Cardiac septum (tissue), 1 donor: ENCODE results near the gene NARF. TPM values are rescaled to one million over a fixed set of nuclear protein-coding genes. Genes with fewer than 3 reads are reported as not detected.
"Not testable (repeated sequence)": the region's sequence is repeated elsewhere in the genome, so short reads cannot be mapped to it uniquely, and the experiment has no call there.

Source experiments
- DNase-seq: peaks from one replicate; pipeline ENCODE4 v3.0.0-alpha.2; 2020; ENCODE audit warnings: low spot score
- intact Hi-C: fragments of 100-400 bp; cut with DNase I; formaldehyde crosslinking; loops from one replicate; pipeline ENCODE4 v1.14.0; 2022
- total RNA-seq: library from RNA; stranded (reverse); fragmentation: NEBNext Ultra II Directional; extraction: Animal tissue kit (Norgen Biotek cat#: 25700); gene quantifications from one replicate; pipeline ENCODE4 v1.2.1, GENCODE V29; 2021
- donor health status: DM: no; HTN: no; CAD: no.

Gene NARF
- total RNA-seq, 1 donor from 2014 or later = 49.8 TPM

DNA sequence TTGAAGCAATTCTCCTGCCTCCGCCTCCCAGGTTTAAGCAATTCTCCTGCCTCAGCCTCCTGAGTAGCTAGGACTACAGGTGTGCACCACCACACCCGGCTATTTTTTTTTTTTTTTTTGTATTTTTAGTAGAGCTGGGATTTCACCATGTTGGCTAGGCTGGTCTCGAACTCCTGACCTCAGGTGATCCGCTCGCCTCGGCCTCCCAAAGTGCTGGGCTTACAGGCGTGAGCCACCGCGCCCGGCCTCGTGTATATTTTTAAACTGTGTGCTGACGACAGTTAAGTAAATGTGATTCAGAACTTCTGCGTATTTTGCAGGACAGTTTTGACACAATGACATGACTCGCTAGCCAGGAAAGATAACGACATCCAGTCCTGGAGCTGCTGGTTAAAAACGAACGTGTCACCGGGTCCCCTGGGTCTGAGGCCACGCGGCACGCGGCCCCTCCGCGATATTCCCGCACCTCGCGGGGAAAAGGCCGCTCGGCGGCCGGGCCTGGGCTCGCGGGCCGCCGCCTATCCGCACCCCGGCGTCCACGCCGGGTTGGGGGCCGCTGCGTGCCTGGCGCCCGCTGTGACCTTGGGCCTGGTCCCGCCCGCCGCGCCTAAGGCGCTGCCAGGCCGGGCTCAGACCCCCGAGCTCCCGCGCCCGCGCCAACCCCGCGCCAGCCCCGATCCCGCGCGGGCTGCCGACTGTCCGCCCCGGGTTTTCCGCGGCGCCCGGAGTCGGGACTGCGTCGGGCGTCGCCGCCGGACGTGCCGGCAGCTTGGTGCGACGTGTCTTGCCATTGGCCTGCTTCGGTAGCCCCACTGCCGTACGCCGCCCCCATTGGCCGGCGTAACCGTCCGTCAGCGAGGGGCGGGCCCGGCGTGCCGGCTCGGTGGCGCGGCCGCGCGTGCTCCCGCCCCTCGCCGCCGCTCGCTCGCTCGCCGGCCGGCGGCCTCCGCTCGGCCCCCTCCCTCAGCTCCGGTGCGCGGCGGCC lies 60.6 kb downstream of the NARF start, which contains the start of gene FOXK2:
TSS of gene FOXK2 (plus strand) at position 907 of the 985 bp plus-strand sequence. CDS start 157 bp downstream, outside the sequence.
- intact Hi-C loops = loop anchor here (1.0 kb wide), 1 partner anchor 22 kb away; no protein-coding TSS in a partner anchor

DNA sequence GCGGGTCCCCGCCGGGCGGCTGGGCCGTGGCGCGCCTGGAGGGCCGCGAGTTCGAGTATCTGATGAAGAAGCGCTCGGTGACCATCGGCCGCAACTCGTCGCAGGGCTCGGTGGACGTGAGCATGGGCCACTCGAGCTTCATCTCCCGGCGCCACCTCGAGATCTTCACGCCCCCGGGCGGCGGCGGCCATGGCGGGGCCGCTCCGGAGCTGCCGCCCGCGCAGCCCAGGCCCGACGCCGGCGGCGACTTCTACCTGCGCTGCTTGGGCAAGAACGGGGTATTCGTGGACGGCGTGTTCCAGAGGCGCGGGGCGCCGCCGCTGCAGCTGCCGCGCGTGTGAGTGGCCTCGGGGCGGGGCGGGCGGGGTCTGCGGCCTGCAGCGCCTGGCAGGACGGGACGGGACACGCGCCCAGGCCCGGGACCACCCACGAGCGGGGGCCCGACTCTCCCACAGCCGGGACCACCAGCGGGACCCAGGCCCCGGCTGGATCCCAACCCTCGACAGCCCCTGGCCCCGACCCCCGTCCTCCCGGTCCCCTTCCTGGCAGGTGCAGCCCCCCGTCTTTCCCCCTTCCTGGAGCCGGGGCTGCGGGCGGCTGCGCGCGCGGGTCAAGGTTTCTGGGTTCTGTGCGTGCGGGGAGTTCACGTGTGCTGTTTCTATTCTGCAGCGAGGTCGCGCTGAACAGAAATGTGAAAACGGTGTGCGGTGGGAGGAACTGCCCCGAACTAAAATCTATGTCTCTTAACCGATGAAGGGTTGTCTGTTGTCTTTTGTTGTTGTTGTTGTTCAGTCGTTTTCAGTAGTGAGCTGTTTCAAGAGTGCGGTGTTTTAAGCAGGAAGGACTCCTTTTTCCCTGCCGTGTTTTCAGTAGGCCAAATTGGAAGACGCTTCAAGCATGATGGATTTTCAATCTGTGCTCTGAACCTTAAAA lies 61.7 kb downstream of the NARF start:
- intact Hi-C loops = loop anchor here (1.0 kb wide), 1 partner anchor 23 kb away; no protein-coding TSS in a partner anchor

More for the DNA sequence above, 60.6 kb downstream of the NARF start, which contains the start of gene FOXK2:
- peak; percentile 96 for DNase-seq

DNA sequence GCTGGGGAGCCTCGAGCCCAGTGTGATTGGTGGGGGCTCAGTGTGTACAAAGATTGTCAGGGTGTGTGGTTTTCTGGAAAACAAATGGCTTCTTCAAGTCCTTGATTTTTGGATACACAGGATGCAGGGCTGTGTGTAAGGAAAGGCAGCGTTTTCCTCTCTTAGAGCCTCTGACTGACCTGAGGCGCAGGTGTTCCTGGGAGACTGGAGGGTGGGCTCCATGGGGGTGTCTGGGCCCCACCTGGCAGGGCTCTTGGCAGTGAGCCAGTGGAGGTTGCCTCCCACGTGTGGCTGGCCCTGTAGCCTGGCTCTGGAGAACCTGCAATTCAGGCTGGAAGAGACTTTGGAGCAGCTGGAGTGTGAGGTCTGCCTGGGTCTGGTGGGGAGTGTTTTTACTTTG lies 66.0 kb downstream of the NARF start:
- DNase-seq = no peak
- intact Hi-C loops = no loop called here

More for the DNA sequence above, 61.7 kb downstream of the NARF start:
- no peak for DNase-seq

DNA sequence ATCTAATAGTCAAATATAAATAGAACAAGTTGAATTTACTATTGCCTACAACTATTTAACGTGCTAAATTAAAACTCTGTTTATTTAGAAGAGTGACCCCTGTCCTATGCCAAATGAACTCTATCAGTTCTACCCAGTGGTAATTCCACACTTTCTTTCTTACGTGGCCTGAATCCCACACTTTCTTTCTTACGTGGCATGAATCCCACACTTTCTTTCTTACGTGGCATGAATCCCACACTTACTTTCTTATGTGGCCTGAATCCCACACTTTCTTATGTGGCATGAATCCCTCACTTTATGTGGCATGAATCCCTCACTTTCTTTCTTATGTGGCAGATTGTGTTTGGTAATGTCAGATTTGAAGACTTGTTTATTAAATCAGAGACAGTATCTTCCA lies 67.2 kb downstream of the NARF start:
- DNase-seq = no peak
- intact Hi-C loops = no loop called here

DNA sequence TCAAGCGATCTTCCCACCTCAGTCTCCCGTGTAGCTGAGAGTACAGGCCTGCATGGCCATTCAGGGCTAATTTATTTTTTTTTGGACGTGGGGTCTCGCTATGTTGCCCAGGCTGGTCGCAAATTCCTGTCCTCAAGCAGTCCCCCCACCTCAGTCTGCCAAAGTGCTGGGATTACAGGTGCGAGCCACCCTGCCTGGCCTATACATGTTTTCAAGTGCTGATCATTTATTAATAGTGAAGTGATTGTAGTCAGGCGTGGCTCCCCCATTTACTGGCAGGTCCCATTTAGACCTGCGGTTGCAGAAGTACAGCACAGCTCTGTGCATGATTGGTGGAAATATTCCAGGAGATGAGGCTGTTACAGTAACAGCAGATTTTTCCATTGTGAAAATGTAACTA lies 69.4 kb downstream of the NARF start:
- no peak for DNase-seq
- intact Hi-C loops = no loop called here

DNA sequence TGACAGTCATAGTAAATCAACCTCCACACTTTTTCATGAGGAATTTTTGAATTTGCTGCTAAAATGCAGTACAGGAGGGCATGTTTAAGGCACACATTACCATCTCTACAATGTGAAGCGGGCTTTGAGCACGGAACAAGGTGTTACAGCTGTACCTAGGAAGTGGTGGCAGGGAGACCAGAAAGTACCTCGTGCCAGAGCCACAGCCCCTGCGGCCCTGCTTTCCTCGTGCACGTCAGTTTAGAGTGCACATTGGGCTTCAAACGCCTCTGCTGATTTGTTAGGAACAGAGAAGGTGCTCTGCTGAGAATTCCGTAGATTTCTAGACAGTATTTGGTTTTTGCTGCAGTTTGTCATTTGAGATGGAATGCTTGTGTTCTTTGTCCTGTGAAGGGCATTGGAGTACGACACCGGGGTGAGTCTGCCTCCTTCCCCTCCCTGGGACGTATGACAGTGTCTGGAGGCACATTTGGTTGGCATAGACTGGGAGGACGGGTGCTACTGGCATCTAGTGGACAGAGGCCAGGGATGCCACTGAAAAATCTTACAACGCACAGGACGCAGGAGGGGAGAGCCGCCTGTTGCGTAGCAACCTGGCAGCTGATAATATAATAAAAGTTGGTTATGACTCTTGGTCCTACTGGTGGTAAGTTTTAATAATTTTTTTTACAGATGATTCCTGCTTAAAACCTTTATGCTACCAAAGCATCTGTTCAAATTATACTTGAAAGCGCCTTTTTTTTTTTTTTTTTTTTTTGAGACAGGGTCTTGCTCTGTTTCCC lies 70.1 kb downstream of the NARF start:
- intact Hi-C loops = no loop called here
- DNase-seq = no peak

DNA sequence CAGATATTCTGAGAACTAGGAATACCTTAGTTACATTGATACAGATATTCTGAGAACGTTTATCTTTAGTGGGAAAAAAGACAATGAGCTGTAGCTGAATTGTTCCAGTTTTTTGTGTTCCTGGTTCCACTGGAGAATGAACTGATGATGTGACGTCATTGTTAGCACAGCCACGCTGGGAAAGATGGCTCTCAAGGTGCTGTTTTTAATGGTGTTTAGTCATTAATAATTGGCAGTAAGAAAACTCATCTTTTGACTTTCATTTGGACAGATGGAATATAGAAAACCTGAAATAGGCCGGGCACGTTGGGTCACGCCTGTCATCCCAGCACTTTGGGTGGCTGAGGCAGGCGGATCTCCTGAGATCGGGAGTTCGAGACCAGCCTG lies 71.4 kb downstream of the NARF start:
- intact Hi-C loops = no loop called here
- DNase-seq = no peak

DNA sequence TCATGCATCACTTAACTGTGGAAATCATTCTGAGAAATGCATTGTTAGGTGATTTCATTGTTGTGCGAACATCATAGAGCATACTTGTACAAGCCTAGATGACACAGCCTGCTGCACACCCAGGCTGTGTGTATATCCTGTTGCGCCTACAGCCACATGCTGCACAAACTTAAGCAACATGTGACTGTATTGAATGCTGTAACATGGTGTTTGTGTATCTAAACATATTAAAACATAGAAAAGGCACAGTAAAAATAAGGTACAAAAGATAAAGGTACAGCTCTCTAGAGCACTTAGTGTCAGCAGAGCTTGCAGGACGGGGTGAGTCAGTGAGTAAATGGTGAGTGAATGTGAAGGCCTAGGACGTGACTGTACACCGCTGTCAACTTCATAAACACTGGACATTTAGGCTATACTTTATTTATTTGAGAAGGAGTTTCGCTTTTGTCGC lies 72.9 kb downstream of the NARF start:
- DNase-seq = no peak
- intact Hi-C loops = no loop called here

DNA sequence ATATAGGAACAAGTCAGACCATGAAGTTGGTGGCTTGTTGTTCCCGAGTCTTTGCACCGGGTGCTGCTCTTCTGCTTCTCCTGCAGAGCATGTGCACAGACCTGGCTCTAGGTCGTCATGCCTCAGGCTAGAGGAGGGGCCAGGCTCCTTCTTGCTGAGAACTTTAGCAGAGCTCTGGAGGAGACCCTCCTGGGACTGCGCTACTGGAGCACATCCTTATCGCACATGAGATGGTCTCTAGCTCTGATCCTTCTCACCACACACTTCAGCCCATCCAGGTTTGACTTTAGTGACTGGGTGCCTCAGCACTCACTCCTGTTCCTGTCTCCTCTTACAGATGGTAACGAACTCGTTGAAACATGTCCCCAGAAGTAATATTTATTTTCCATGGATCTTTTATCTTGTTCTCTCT lies 75.9 kb downstream of the NARF start:
- DNase-seq = no peak

DNA sequence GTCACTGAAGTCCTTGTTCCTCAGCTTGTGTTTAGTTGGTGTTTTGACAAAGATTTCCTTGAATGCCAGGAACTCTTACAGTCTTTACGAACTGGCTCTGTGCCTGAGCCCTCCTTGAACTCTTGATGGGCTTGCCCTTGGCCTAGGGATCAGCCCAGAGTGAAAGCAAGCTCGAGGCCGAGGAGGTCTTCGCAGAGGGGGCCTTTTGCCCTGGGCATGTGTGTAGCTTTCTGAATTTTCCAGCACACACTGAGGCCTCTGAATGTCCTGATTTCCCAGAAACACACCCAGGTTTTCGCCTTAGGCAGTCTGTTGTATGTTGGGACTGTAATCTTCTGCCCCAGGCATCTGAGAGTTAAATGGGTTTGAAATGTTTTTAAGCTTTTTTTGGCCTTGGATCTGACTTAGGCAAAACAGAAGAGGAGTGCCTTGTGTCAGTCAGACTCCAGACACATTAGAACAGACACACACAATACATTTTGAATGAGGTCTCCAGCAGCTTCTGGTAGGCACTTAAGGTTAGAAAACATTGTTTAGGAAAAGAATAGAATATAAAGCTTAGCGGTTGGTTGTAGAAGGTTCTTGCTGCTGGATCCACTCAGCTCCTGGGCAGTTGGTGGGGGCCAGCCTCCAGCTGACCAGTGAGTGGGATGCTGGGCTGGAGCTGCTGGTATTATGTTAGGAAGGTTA lies 78.1 kb downstream of the NARF start:
- DNase-seq = no peak
- intact Hi-C loops = no loop called here

More for the DNA sequence above, 75.9 kb downstream of the NARF start:
- intact Hi-C loops = no loop called here

DNA sequence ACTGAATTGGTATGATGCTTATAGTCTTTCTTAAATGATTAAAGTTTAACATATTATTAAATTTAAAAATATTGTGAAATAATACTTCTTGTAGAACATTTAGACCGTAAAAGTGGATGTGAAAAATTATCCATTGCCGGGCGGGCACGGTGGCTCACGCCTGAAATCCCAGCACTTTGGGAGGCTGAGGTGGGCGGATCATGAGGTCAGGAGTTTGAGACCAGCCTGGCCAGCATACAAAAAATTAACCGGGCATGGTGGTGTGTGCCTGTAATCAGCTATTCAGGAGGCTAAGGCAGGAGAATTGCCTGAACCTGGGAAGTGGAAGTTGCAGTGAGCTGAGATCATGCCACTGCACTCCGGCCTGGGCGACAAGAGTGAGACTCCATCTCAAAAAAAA lies 78.7 kb downstream of the NARF start:
- DNase-seq, intact Hi-C loops: not testable (repeated sequence)

DNA sequence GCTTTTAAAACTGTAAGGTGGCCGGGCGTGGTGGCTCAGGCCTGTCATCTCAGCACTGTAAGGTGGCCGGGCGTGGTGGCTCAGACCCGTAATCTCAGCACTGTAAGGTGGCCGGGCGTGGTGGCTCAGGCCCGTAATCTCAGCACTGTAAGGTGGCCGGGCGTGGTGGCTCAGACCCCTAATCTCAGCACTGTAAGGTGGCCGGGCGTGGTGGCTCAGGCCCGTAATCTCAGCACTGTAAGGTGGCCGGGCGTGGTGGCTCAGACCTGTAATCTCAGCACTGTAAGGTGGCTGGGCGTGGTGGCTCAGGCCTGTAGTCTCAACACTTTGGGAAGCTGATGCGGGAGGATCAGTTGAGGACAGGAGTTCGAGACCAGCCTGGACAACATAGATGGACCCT lies 80.5 kb downstream of the NARF start:
- intact Hi-C loops, DNase-seq: not testable (repeated sequence)

Other genes with a start within 250 kb of the NARF start
- 10.6 TPM for gene CCDC57, start 245.9 kb upstream of the NARF start, total RNA-seq
- 20.7 TPM for gene SLC16A3, start 229.7 kb upstream of the NARF start, total RNA-seq
- gene CSNK1D, start 185.0 kb upstream of the NARF start, total RNA-seq = 80.9 TPM
- gene CD7, start 141.1 kb upstream of the NARF start, total RNA-seq = 0.62 TPM
- gene SECTM1, start 125.0 kb upstream of the NARF start, total RNA-seq = 2.0 TPM
- not detected for gene TEX19, start 99.5 kb upstream of the NARF start, total RNA-seq
- gene UTS2R, start 87.0 kb upstream of the NARF start, total RNA-seq = 0.51 TPM
- 14.3 TPM for gene HEXD, start 40.4 kb upstream of the NARF start, total RNA-seq
- gene OGFOD3, start 40.2 kb upstream of the NARF start, total RNA-seq = 31.3 TPM
- gene CYBC1, start 8.0 kb upstream of the NARF start, total RNA-seq = 37.4 TPM
- gene FOXK2, start 61.0 kb downstream of the NARF start, total RNA-seq = 40.2 TPM
- gene WDR45B, start 189.7 kb downstream of the NARF start, total RNA-seq = 45.4 TPM
- 31.9 TPM for gene RAB40B, start 240.0 kb downstream of the NARF start, total RNA-seq